HCT116 (cell line): ENCODE results near the gene SYNE3. TPM values are rescaled to one million over a fixed set of nuclear protein-coding genes. Genes with fewer than 3 reads are reported as not detected.

Experiments
- ATAC-seq: fragments of 200-7000 bp; cut with Tn5 transposase; 2 replicates; pipeline ENCODE4 v1.9.1; 2020; ENCODE audit warnings: mild to moderate bottlenecking, moderate library complexity
- BruUV-seq: library from RNA; stranded (reverse); fragments of 400-500 nt; replicated peaks from 2 replicates; lab custom pipeline; 2021; lab: Mats Ljungman, UMichigan
- CTCF ChIA-PET: fragments of 300-600 bp; sonication (Branson Sonifier 250); formaldehyde crosslinking; loops from one replicate; lab custom pipeline; 2021; ENCODE audit warnings: antibody characterized with exemption; lab: Charles Lee
- POLR2A ChIA-PET: fragments of 300-600, 350-600 bp; sonication (Branson Sonifier 250); formaldehyde crosslinking; loops from one replicate; lab custom pipeline; 2021; ENCODE audit warnings: antibody characterized with exemption; lab: Charles Lee
- RAD21 ChIA-PET, 2 experiments: fragments of 300-600 bp; sonication (Branson Sonifier 250); formaldehyde crosslinking; loops; one replicate each; lab custom pipeline; 2023; ENCODE audit warnings: low total read pairs in 2 of 2; ENCODE audit not compliant: uncharacterized antibody in 2 of 2, unreplicated experiment in 2 of 2, low non-redundant PET in 1 of 2; lab: Charles Lee
- DNase-seq: peaks from one replicate; pipeline ENCODE4 v3.0.0-alpha.2; 2010; ENCODE audit warnings: low read depth, low spot score
- H2AFZ ChIP-seq: fragments of 200-600 bp; shearing (Covaris generic), sonication (generic); 2 replicates; pipeline ENCODE4 v1.6.1; 2017; ENCODE audit warnings: low read depth, mixed run types, mixed read lengths, antibody characterized with exemption, low read length; ENCODE audit not compliant: poor library complexity, severe bottlenecking
- H3K27ac ChIP-seq: 2 replicates; pipeline ENCODE4 v1.5.1; 2012; ENCODE audit warnings: low read depth, low read length
- H3K27me3 ChIP-seq: fragments of 200-600 bp; sonication (generic); 2 replicates; pipeline ENCODE4 v1.6.1; 2016; ENCODE audit warnings: mixed run types, low read length, mixed read lengths; ENCODE audit not compliant: insufficient read depth
- H3K36me3 ChIP-seq, 2 experiments: fragments of 200-500 bp in 1 of 2; fragments of 200-600 bp in 1 of 2; sonication (Bioruptor generic) in 1 of 2; sonication (generic) in 1 of 2; 2 replicates each; pipeline versions ENCODE4 v1.5.1 to v1.6.1; 2014 to 2016; ENCODE audit warnings: low read length in 2 of 2, inconsistent platforms in 1 of 2, mixed read lengths in 1 of 2, mixed run types in 1 of 2; ENCODE audit not compliant: insufficient read depth in 2 of 2, control insufficient read depth in 1 of 2
- H3K4me1 ChIP-seq, 2 experiments: fragments of 200-600 bp in 1 of 2; sonication (generic) in 1 of 2; 2 replicates each; pipeline versions ENCODE4 v1.5.1 to v1.6.1; 2012 to 2017; ENCODE audit warnings: low read length in 2 of 2, inconsistent platforms in 1 of 2, mild to moderate bottlenecking in 1 of 2, mixed read lengths in 1 of 2, mixed run types in 1 of 2, moderate library complexity in 1 of 2; ENCODE audit not compliant: insufficient read depth in 2 of 2, control insufficient read depth in 1 of 2
- H3K4me2 ChIP-seq: fragments of 200-600 bp; sonication (generic); 2 replicates; pipeline ENCODE4 v1.6.1; 2017; ENCODE audit warnings: mixed run types, low read length, mixed read lengths
- H3K4me3 ChIP-seq, 2 experiments: fragments of 200-600 bp in 1 of 2; sonication (generic) in 1 of 2; replicated peaks in 1 of 2; 2 replicates each; pipeline ENCODE4 v1.5.1; 2011 to 2016; ENCODE audit warnings: low read length in 2 of 2, control low read depth in 1 of 2, low read depth in 1 of 2, mild to moderate bottlenecking in 1 of 2, mixed read lengths in 1 of 2, mixed run types in 1 of 2
- H3K79me2 ChIP-seq: fragments of 200-600 bp; sonication (generic); 2 replicates; pipeline ENCODE4 v1.6.1; 2017; ENCODE audit warnings: mild to moderate bottlenecking, mixed run types, low read length, moderate library complexity, mixed read lengths; ENCODE audit not compliant: insufficient read depth
- H3K9ac ChIP-seq: fragments of 200-600 bp; sonication (generic); 2 replicates; pipeline ENCODE4 v1.6.1; 2016; ENCODE audit warnings: low read length, mixed read lengths
- H3K9me2 ChIP-seq: fragments of 200-600 bp; sonication (generic), shearing (Covaris generic); 2 replicates; pipeline ENCODE4 v1.6.1; 2017; ENCODE audit warnings: mixed run types, mild to moderate bottlenecking, moderate library complexity; ENCODE audit not compliant: insufficient read depth
- H3K9me3 ChIP-seq, 2 experiments: fragments of 200-500 bp in 1 of 2; fragments of 200-600 bp in 1 of 2; sonication (Bioruptor generic) in 1 of 2; sonication (generic) in 1 of 2; 2 replicates each; pipeline ENCODE4 v1.6.1; 2014 to 2017; ENCODE audit warnings: low read length in 2 of 2, mixed read lengths in 2 of 2, inconsistent platforms in 1 of 2, low read depth in 1 of 2, mild to moderate bottlenecking in 1 of 2, mixed run types in 1 of 2, moderate library complexity in 1 of 2; ENCODE audit not compliant: control insufficient read depth in 1 of 2, insufficient read depth in 1 of 2
- H4K20me1 ChIP-seq: fragments of 200-600 bp; sonication (generic), shearing (Covaris generic); 2 replicates; pipeline ENCODE4 v1.6.1; 2017; ENCODE audit warnings: mixed run types, mild to moderate bottlenecking, moderate library complexity; ENCODE audit not compliant: insufficient read depth
- CBX3 ChIP-seq: IDR thresholded peaks from 2 replicates; pipeline ENCODE4 v1.6.1; 2012; ENCODE audit warnings: low read depth
- CTCF ChIP-seq, 3 experiments: fragments of 200-600 bp in 1 of 3; sonication (generic) in 1 of 3; IDR thresholded peaks in 2 of 3; conservative IDR thresholded peaks in 1 of 3; 2 replicates each; pipeline ENCODE4 v1.5.1; 2012 to 2017; ENCODE audit warnings: low read depth in 2 of 3, low read length in 2 of 3, antibody characterized with exemption in 1 of 3, borderline replicate concordance in 1 of 3, control low read depth in 1 of 3, mild to moderate bottlenecking in 1 of 3, mixed read lengths in 1 of 3, mixed run types in 1 of 3, moderate library complexity in 1 of 3; ENCODE audit not compliant: insufficient read depth in 1 of 3
- ELF1 ChIP-seq: IDR thresholded peaks from 2 replicates; pipeline ENCODE4 v1.6.1; 2012; ENCODE audit warnings: low read depth, borderline replicate concordance
- FOSL1 ChIP-seq: IDR thresholded peaks from 2 replicates; pipeline ENCODE4 v1.6.1; 2012; ENCODE audit warnings: low read depth
- JUND ChIP-seq: IDR thresholded peaks from 2 replicates; pipeline ENCODE4 v1.6.1; 2012
- POLR2A ChIP-seq: IDR thresholded peaks from 2 replicates; pipeline ENCODE4 v1.7.0; 2011; ENCODE audit warnings: borderline replicate concordance; ENCODE audit not compliant: insufficient read depth, insufficient read length; ENCODE audit errors: extremely low read depth
- SIN3A ChIP-seq: IDR thresholded peaks from 2 replicates; pipeline ENCODE4 v1.6.1; 2012; ENCODE audit warnings: low read depth
- SP1 ChIP-seq: IDR thresholded peaks from 2 replicates; pipeline ENCODE4 v1.6.1; 2012; ENCODE audit warnings: low read depth
- ZFX ChIP-seq: fragments of 450-650 bp; IDR thresholded peaks from 2 replicates; pipeline ENCODE4 v1.6.1; 2017
- intact Hi-C: fragments of 100-400 bp; cut with micrococcal nuclease; formaldehyde crosslinking; loops from 2 replicates; pipeline ENCODE4 v1.10.0; 2022
- total RNA-seq: library from RNA; stranded (reverse); gene quantifications from one replicate; pipeline ENCODE4 v1.2.1, GENCODE V29; 2021; ENCODE audit not compliant: unreplicated experiment
- TF ChIP-seq, protein P1 (sequence below): IDR thresholded peaks from 2 replicates; pipeline ENCODE4 v1.6.1; 2012
- TF ChIP-seq, protein P2 (sequence below): IDR thresholded peaks from 2 replicates; pipeline ENCODE4 v1.6.1; 2011; ENCODE audit warnings: mild to moderate bottlenecking, low read length, moderate library complexity; ENCODE audit not compliant: insufficient replicate concordance; ENCODE audit errors: extremely low read depth
- TF ChIP-seq, protein P3 (sequence below): IDR thresholded peaks from 2 replicates; pipeline ENCODE4 v1.6.1; 2012; ENCODE audit warnings: low read depth

Gene SYNE3
- total RNA-seq, 1 experiment from 2014 or later, result 3.6 TPM

GRCh38 chr14:95509495-95509894, 7.0 kb downstream of the SYNE3 start:
- Histone ChIP-seq H2AFZ (no peak overlapping the region), H3K4me3 (no peak overlapping the region), H3K27me3 (no peaks in the 10 kb centered on the region), H3K79me2 (no peaks in the 10 kb centered on the region), H3K9ac (no peak overlapping the region), H3K4me2 (no peak overlapping the region), H3K9me2 (no peaks in the 10 kb centered on the region), H4K20me1 (no peaks in the 10 kb centered on the region), H3K4me1 (peaks cover 11 to 18% of the 10 kb centered on the region in 2 experiments), H3K9me3 (no peaks in the 10 kb centered on the region), H3K36me3 (no peaks in the 10 kb centered on the region), H3K27ac (no peak overlapping the region)
- DNase-seq (no peak), ATAC-seq (no peak)
- ChIA-PET RAD21 (no interaction called here), POLR2A (no interaction called here), CTCF (no interaction called here)
- TF ChIP-seq CBX3 (no peak), FOSL1 (no peak), CTCF (IDR thresholded peaks at IDR 0.05 in 2 of 3, conservative IDR thresholded peaks at IDR 0.05 in 1 of 3; ENCODE audit: borderline replicate concordance in 1 of 3, insufficient read depth in 1 of 3, low read depth in 2 of 3, low read length in 2 of 3) (no peak), SP1 (no peak), JUND (no peak), SIN3A (no peak)
- TF ChIP-seq, protein P1, sequence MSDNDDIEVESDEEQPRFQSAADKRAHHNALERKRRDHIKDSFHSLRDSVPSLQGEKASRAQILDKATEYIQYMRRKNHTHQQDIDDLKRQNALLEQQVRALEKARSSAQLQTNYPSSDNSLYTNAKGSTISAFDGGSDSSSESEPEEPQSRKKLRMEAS, result no peak
- BruUV-seq, result no TSS peak
- intact Hi-C loops, result no loop called here

GRCh38 chr14:95508377-95508776, 8.1 kb downstream of the SYNE3 start:
- no peak overlapping the region for H3K9ac ChIP-seq
- H2AFZ ChIP-seq, result no peak overlapping the region
- POLR2A ChIA-PET, result no interaction called here
- H3K4me1 ChIP-seq, result peaks cover 11 to 18% of the 10 kb centered on the region in 2 experiments
- no peaks in the 10 kb centered on the region for H3K36me3 ChIP-seq
- CTCF ChIA-PET, result interaction anchor here (0.8 kb wide), 1 partner anchor 19 kb away, joined by 3 read pairs; no protein-coding TSS in a partner anchor
- H3K79me2 ChIP-seq, result no peaks in the 10 kb centered on the region
- BruUV-seq, result no TSS peak
- no peaks in the 10 kb centered on the region for H3K27me3 ChIP-seq
- H3K4me2 ChIP-seq, result peak overlapping the region; percentile 34; the same call in 1 of the 2 replicates
- intact Hi-C loops, result no loop called here
- 0 out of 2 replicates have a peak overlapping the region, but pooled peaks have one; percentile 5 for H3K27ac ChIP-seq
- H3K9me2 ChIP-seq, result no peaks in the 10 kb centered on the region
- no peaks in the 10 kb centered on the region for H3K9me3 ChIP-seq
- H3K4me3 ChIP-seq, result no peak overlapping the region
- H4K20me1 ChIP-seq, result no peaks in the 10 kb centered on the region
- ATAC-seq (0 out of 2 replicates have a peak, but pooled peaks have one; percentile 5), DNase-seq (no peak)
- RAD21 ChIA-PET, result interaction anchor here in 1 of 2 experiments (1.5 kb wide), 1 partner anchor 66 kb away, joined by 3 read pairs; no protein-coding TSS in a partner anchor
- TF ChIP-seq ELF1 (no peak), ZFX (no peak), POLR2A (no peak)
- TF ChIP-seq, protein P2, sequence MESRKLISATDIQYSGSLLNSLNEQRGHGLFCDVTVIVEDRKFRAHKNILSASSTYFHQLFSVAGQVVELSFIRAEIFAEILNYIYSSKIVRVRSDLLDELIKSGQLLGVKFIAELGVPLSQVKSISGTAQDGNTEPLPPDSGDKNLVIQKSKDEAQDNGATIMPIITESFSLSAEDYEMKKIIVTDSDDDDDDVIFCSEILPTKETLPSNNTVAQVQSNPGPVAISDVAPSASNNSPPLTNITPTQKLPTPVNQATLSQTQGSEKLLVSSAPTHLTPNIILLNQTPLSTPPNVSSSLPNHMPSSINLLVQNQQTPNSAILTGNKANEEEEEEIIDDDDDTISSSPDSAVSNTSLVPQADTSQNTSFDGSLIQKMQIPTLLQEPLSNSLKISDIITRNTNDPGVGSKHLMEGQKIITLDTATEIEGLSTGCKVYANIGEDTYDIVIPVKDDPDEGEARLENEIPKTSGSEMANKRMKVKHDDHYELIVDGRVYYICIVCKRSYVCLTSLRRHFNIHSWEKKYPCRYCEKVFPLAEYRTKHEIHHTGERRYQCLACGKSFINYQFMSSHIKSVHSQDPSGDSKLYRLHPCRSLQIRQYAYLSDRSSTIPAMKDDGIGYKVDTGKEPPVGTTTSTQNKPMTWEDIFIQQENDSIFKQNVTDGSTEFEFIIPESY, result no peak
- TF ChIP-seq, protein P3, sequence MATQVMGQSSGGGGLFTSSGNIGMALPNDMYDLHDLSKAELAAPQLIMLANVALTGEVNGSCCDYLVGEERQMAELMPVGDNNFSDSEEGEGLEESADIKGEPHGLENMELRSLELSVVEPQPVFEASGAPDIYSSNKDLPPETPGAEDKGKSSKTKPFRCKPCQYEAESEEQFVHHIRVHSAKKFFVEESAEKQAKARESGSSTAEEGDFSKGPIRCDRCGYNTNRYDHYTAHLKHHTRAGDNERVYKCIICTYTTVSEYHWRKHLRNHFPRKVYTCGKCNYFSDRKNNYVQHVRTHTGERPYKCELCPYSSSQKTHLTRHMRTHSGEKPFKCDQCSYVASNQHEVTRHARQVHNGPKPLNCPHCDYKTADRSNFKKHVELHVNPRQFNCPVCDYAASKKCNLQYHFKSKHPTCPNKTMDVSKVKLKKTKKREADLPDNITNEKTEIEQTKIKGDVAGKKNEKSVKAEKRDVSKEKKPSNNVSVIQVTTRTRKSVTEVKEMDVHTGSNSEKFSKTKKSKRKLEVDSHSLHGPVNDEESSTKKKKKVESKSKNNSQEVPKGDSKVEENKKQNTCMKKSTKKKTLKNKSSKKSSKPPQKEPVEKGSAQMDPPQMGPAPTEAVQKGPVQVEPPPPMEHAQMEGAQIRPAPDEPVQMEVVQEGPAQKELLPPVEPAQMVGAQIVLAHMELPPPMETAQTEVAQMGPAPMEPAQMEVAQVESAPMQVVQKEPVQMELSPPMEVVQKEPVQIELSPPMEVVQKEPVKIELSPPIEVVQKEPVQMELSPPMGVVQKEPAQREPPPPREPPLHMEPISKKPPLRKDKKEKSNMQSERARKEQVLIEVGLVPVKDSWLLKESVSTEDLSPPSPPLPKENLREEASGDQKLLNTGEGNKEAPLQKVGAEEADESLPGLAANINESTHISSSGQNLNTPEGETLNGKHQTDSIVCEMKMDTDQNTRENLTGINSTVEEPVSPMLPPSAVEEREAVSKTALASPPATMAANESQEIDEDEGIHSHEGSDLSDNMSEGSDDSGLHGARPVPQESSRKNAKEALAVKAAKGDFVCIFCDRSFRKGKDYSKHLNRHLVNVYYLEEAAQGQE, result no peak
